NCI-H2171 (cell line): ENCODE measurements around the gene INPP5K.

Experiments used
- DNase-seq: peaks from one replicate; lab custom pipeline; 2025; lab: John Stamatoyannopoulos, UW

INPP5K gene

DNA sequence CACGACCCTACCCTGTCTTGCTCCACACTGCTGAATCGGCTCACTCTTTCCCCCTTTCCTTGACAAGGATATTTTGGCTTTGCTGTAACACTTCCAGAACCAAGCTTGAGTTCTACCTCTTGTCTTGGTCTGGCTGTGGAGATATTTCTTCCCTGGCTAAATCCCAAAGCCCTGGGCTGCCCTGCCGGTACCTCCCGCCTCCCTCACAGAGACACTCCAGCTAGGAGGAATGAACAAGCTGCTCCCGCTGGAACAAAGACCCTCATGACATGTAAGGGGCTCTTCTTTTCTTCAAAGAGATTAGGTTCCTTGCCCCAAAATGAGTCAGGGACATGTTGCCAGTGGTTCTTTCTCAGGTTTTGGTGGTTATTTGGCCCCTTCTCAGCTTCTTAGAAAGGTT lies 10.8 kb downstream of the INPP5K start:
- DNase-seq = no peak

DNA sequence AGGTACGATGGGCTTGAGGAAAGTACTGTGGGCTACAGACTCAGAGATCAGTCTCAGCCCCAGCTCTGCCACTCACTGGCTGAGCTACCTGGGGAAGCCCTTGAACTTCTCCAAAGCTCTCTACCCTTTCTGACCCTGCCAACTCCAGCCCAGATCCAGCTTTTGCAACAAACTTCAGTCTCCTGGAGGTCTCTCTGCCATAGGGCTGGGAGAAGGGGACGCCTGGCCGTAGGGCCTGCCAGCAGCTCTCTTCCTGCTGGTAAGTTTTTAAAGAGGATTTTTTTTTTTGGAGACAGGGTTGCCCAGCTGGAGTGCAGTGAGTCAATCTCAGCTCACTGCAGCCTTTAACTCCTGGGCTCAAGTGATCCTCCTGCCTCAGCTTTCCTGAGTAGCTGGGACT lies 11.5 kb downstream of the INPP5K start:
- no peak for DNase-seq

DNA sequence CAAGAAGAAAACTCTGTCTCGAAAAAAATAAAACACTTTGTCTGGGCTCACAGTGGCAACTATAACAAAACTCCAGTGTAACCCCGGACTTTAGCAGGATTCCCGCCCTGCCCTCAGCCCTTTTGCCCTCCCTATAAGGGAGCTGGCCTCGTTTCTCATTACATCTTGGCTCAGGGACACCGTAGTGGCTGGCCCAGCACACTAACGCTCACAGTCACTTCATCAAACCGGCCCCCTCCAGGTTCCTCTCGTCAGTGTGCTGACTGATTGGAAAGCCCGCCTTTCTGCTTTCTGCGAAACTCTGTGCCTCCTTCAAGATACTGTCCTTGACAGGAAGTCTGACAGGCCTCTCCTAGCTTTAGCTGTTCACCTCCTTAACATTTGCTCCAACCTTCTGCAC lies 12.7 kb downstream of the INPP5K start:
- DNase-seq = no peak

DNA sequence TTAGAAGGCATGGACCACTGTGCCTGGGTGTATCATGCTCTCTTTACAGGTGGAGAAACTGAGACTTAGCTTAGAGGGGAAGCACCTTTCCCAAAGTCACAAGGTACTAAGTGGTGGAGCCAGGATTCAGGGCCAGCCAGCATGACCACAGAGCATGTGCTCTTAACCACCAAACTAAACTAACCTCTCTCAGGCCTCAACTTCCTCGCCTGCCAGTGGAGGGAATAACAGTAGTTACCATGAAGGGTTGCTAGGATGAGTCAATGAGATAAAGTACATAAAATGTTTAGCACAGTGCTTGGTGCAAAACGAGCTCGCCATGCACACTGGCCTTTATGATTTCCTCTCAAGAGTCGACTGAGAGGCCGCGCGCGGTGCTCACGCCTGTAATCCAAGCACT lies 17.5 kb downstream of the INPP5K start:
- no peak for DNase-seq

DNA sequence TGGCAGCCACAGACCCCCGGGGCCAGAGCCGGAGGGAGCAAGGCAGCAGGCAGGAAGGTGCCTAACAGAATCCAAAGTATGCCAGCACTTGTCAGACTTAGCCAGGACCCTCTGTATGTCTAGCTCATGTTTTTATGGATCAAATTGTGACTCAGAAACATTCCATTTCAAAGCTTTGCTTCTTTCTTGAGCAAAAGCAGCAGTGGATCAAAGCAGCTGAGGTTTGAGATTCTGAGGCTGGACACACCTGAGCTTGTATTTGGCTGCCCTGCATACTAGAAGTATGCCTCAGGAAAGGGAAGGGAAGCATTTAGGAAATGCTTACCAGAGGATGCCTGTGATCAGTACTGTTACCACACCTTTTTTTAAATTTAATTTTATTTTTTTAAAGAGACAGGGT lies 18.2 kb downstream of the INPP5K start:
- no peak for DNase-seq

DNA sequence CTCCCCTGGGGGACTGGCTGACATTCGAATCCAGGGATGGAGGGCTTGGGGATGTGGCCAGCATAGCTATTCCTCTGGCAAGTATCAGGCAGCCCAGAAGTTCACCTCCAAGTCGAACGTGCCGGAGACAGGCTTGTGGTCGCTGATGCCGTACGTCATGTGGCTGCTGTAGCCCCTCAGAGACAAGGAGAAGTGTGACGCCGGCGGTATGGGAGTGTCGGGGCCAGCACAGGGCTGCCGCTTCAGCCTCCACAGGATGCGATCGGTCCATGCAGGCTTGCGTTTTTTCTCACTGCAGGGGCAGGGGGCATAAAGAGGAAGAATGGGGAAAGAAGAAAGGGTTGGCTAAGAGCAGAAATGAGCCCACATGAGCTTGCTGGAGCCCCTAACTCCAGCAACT lies 18.6 kb downstream of the INPP5K start:
- no peak for DNase-seq

DNA sequence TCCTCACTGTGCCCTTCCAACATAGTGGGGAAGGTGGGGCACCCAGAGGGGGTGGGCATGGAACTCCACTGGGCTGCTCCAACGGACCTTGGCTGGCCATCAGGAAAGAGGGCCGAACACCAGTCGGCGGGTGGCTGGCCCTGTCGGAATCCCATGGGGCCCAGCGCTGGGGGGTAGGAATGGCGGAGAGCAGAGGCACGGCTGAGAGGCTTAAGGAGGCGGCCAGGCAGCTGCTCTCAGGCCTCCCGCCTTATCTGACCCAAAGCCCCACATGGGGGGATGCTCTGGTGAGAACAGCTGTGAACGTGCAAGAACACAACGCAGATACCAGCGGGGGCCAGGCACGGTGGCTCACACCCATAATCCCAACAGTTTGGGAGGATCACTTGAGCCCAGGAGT lies 19.5 kb downstream of the INPP5K start:
- no peak for DNase-seq

DNA sequence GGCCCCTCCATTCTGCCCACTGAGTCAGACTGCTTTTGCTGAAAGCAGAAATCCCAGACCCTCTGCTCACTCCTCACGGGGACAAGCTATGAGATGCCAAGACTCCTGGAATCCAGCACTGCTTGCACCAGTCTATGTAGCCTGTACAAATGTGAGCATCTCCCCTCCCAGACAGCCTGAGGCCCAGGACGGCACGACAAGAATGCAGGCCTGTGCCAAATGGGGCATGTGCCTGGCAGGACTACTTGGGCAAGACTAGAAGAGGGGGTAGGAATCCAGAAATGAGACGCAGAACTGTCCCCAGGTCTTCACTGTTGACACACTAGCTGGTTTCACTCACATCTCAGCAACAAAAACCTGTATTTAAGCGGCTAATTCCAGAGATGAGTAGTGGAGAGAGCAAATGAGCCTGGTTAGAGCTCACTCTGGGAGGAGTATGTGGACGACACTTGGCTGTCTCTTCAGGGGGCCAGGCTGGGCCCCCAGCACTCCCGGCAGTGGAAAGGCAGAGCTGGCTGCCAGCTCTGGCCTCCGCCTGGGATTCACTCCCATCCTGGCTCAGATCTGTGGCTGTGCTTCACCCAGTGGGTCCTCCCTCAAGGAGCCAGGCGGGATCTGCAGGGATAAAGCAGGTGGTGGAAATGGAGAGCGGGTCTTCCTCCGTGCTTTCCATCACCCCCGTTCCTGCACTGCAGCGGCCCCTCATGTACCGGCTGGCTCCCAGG lies 21.0 kb downstream of the INPP5K start:
- no peak for DNase-seq

DNA sequence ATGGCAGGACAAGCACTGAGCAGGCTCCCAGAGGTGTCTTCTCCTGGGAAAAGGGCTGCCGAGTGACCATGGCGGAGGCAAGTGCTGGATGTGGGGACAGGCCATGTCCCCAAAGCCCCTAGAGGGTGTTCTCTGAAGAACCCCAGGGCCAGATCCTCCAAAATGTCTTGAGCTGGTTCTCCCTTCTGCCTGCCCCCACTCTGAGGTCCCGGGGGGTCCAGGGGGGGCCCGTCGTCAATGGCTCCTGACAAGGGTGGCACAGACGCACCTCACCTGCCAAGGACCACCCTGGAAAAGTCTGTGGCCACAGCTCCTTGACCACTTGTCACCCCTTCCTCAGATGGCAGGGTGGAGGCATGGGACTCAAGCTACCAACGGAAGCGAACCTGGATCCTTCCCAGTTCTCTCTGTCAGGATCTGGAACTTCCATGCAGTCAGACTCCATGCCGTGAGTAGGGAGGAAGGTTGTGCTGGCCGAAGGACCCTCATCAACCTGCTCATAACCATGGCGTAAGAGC lies 21.6 kb downstream of the INPP5K start:
- DNase-seq = no peak

DNA sequence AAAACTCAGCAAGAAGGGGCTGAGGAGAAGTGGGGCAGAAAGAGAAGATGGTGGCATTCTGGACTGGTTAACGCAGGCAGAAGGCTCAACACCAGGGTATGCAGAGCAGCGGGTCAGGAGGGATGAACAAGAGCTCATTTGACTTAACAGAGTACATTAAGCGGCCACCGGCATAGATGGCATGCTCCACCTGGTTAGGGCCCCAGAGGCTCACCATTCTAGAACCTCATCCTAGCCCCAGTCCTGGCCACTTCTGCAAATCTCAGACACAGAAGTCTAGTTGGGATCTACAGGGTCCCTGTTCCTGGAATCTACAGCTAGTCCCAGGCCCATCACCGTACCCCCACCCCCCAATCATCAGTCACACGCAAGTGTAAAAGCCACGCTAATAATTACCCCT lies 22.2 kb downstream of the INPP5K start:
- no peak for DNase-seq

DNA sequence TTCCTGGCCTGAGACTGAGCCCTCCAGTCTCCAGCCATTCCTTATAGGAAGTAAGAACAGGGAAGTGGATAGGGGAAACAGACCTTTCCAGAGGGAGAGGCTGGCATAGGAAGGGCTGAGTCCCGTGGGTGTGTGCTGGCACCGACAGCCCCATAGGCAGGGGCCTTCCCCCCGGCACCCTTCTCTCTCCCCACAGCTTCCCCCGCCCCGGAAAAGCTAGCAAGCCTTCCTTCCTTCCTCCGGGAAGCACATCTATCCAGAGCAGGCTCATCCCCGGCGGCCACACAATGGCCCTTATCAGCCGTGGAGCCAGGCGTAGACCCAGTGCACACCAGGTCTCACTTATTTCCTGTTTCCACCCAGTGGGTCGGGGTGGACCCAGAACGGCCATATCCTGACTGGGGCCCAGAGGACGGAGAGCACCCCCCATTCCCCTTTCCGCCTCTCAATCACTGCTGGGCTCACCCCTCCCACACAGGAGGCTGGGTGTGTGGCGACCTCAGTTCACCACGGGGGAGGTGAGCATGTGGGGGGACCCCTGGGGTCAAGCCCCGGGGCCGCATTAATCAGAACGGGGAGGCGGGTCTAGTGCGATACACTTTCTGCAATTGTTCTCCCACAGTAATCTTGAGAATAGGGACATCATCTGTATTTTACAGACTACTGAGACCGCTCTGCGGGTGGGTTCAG lies 23.0 kb downstream of the INPP5K start:
- no peak for DNase-seq

DNA sequence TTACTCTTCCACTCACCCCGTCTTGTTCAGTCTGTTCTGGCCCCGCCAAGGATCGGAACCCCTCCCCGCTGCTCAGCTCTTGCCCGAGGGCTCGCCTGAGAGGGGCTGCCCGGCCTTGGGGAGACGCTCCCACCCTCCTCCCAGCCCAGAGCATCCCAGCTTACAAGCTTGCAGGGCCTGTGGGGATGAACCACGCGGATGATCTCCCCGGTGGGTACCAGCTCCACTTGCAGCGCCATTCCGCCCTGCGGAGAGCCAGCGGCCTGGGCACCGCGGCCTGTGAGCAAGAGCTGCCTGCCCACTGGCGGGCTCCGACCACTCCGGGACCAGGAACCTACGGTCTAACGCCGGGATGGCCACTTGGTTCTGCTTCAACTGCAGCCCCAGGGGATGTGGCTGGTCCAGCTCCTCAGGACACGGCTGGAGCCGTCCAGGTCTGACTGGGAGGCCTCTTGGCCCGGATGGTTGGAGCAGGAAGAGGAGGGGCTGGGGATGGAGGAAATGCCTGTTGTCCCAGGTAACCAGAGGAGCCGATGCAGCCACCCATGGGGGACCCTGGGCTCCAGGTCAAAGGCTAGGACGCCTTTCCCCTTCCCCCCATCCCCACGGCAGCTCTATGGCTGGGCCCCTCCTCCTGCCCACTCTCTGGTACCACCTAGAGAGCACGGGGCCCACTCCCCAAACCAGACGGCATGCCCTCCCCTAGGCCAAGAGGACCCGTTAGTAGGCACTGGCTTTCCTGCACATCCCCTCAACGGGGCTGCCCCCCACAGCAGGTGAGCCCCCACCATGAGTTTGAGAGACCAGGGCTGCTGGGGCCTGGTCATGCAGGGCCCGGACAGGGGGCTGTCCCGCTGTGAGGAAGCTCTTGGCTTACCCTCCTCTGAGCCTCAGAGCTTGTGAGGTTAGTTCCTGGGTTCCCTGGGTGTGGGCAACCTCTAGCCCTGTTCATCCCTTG lies 23.9 kb downstream of the INPP5K start, which contains the start of gene MYO1C:
Gene MYO1C (minus strand): TSS at position 438 of the 958 bp plus-strand sequence. CDS start 199 bp downstream, at position 239.
- no peak for DNase-seq

DNA sequence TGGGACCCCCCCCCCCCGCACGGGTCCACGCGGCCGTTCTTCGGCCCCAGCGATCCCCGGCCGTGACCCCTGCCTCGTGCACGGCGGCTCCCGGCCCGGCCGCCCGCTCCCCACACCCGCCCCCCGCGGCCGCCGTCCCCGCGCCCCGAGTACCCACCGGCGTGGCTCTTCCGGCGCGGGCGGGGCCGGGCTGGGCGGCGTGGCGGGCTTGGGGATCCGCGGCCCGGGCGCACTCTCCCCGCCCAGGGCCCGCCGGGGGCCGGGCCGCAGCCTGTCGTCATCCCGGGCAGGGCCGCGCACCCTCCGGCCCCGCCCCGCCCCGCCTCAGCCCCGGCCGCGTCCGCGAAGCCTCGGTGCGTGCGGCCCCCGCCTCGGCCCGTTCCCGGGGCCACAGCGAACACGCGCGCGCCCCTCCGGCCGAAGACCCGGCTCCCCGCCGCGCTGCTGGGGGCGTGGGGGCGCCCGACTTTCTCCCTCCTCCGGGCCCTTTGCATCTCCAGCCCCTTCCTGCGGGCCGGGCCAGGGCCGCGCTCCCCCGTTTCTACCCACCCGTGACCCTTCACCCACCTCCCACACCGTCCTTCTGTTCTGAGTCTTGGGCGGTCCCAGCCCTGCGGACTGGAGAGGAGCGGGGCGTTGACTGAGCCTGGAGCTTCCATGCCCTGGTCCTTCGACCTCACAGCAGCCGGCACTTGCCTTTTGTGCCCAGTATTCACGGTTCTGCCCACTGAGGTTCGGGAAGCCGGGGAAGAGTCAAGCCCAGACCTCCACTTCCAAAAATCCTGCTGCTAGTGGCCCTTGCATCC lies 24.8 kb downstream of the INPP5K start:
- DNase-seq = peak; percentile 7

DNA sequence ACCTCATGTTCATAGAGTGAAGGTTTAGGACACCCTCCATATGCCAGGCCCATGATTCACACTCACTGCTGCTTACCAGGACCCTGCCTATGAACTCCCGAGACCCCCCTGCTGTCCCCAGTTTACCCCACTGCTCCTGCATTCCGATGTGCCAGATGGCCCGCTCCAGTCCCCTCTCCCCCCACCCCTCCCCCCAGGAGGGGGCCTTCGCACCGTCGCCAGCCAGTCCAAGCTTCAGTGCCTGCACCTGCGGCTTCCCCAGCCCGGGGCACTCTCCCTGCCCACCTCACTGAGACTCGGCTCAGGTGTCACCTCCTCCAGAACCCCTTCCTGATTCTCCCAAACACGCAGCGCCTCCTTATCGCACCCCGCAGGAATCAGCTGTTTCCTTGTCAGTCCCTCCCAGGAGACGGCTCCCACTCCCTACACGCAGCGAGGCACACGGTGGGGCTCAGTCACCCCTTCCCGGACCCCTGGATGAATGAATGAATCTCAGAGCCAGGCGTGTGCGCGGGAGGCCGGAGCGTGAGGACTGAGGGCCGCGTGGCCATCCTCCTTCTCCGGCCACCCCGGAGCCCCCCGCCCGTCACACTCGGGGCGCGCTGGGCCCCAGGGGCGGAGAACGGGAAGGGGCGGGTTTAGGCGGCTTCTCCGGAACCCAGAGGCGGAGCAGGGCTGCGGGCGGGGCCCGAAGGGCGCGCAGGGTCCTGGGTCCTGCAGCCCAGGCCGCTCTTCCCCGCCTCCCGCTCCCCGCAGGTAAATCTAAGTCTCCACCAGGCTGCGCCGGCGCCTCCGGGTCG lies 25.6 kb downstream of the INPP5K start:
- peak; percentile 64 for DNase-seq

DNA sequence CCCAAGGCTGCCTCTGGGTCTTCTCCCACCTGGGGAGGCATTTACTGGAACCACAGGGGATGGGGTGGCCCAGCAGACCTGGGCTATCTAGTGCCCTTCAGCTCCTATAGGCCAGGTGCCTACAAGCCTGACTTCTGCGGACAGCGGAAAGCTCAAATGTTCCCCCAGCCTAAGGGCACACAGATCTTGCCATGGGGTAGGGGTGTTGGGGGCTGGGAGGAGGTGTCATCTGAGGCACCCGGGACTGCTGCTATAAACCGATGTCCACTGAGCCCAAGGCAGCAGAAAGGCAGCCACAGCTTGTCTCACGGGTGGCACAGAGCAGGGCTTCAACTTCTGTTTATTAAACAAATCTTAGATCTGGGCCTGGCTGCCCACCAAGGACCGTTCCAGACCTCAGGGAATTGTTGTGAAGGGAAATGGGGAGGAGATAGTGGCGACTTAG lies 27.6 kb downstream of the INPP5K start:
- no peak for DNase-seq

DNA sequence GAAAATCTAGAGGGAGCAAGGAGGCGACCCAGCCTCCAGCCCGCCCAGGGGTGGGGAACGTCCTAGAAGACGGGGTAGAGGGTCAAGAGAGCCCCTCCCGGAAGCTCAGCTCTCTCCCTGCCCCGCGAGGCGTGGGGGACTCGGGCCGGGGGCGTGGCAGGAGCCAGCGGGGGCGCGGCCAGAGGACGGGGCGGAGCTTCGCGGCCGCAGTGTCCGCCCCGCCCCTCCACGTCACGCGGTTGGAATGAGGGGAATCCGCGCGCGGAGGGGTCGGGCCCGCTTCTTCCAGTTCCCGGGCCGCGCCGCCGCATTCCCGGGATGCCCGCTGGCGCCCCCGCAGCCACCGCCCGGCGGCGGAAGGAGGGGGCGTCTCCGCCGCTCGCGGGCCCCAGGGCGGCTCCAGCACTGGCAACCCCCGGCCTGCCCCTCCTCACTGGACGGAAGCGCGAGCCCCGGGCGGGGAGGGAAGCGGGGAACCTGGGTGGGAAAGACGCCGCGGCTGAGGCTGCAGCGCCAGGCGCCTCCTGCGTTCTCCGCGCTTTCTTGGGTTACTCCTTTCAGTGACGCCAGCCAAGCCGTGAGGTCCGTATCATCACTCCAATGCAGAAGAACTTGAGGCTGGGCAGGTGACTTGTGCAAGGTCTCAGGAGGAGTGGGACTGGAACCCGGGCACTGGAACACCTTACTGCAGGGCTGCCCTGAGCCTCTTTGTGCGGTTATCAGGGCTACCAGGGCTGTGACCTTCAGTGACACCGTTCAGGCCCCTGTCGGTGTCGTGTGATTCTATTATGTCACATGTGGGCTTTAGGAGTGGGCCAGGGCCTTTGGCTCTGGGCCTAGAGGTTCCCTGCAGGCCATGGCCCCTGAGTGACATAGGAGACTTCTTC lies 28.2 kb downstream of the INPP5K start:
- DNase-seq = peak; percentile 69

DNA sequence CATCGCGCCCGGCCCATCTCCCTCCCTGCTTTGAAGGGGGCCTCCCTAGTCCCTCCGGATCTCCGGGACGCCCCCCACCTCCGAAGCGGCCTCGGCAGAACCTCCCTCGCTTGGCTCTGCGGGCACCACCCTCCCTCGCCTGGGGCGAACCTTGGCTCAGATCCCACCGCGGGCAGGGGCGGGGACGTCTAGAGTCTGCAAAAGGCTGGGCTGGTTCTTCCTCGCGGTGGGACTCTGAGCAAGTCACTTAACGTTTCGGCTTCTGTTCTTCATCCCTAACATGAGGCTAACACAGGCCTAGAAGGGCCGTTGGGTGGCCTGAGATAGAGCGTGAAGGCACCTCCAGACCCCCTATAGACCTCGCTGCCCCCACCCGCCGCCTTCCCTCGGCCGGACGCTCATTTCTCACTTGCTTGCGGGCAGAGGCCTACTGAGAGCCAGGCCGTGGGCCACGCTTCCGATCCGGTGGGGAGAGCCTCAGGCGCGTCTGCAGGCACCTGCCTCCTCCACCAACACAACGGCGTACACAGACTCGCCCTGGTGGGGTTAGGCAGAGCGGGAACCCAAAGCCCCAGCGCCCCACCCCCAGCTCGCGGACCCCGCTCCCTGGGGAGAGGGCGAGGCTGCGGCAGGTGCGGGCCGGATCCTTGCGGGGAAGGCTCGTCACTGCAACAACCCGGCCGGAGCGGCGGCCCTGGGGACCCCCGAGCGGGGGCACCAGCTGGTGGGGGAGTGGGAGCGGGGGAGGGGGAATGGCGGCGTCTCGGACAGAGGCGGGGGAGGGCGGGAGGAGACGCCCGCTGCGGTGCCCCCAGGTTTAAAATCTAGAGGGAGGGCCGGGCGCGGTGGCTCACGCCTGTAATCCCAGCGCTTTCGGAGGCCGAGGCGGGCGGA lies 29.4 kb downstream of the INPP5K start:
- DNase-seq = peak; percentile 80
